KMS-11 (cell line): ENCODE measurements around the gene STX18.

ENCODE experiments used
- H2AFZ ChIP-seq: fragments of 200-600 bp; sonication (generic); 2 replicates; pipeline ENCODE4 v1.6.1; 2016; ENCODE audit warnings: antibody characterized with exemption, mixed run types, low read depth
- H3K27ac ChIP-seq: fragments of 200-600 bp; sonication (generic); 2 replicates; pipeline ENCODE4 v1.6.1; 2016; ENCODE audit warnings: mild to moderate bottlenecking, mixed run types
- H3K27me3 ChIP-seq: fragments of 200-600 bp; sonication (generic); 2 replicates; pipeline ENCODE4 v1.6.1; 2017; ENCODE audit warnings: mild to moderate bottlenecking, low read depth, mixed run types, moderate library complexity; ENCODE audit not compliant: insufficient read depth
- H3K36me3 ChIP-seq: fragments of 200-600 bp; sonication (generic); 2 replicates; pipeline ENCODE4 v1.6.1; 2017; ENCODE audit warnings: mild to moderate bottlenecking, mixed run types; ENCODE audit not compliant: insufficient read depth
- H3K4me1 ChIP-seq: fragments of 200-600 bp; sonication (generic); 2 replicates; pipeline ENCODE4 v1.6.1; 2016; ENCODE audit warnings: mild to moderate bottlenecking, low read depth, mixed run types; ENCODE audit not compliant: poor library complexity, severe bottlenecking
- H3K4me2 ChIP-seq: fragments of 200-600 bp; sonication (generic); 2 replicates; pipeline ENCODE4 v1.7.0; 2016; ENCODE audit warnings: mild to moderate bottlenecking, mixed run types
- H3K4me3 ChIP-seq: fragments of 200-600 bp; sonication (generic); IDR thresholded peaks from 2 replicates; pipeline ENCODE4 v1.6.1; 2017; ENCODE audit warnings: low read depth, low read length, mixed read lengths; ENCODE audit not compliant: insufficient read depth
- H3K79me2 ChIP-seq: fragments of 200-600 bp; sonication (generic); 2 replicates; pipeline ENCODE4 v1.6.1; 2016; ENCODE audit warnings: low read depth, mixed run types; ENCODE audit not compliant: insufficient read depth
- H3K9ac ChIP-seq: fragments of 200-600 bp; sonication (generic); 2 replicates; pipeline ENCODE4 v1.6.1; 2016; ENCODE audit warnings: mild to moderate bottlenecking, mixed run types
- H4K20me1 ChIP-seq: fragments of 200-600 bp; sonication (generic); 2 replicates; pipeline ENCODE4 v1.6.1; 2016; ENCODE audit warnings: mild to moderate bottlenecking, mixed run types; ENCODE audit not compliant: insufficient read depth
- CTCF ChIP-seq: fragments of 200-600 bp; sonication (generic); conservative IDR thresholded peaks from 2 replicates; pipeline ENCODE4 v1.6.1; 2017; ENCODE audit warnings: low read depth, mild to moderate bottlenecking, antibody characterized with exemption, low read length, moderate library complexity, mixed read lengths

Gene STX18

GRCh38 chr4:4456816-4457578 lies 84.9 kb downstream of the STX18 start:
- H3K79me2 ChIP-seq: no peaks in the 10 kb centered on the region
- no peak overlapping the region for H3K27ac ChIP-seq
- no peak overlapping the region for H2AFZ ChIP-seq
- H3K4me2 ChIP-seq: no peak overlapping the region
- H3K36me3 ChIP-seq: no peaks in the 10 kb centered on the region
- H4K20me1 ChIP-seq: no peaks in the 10 kb centered on the region
- H3K4me1 ChIP-seq: peaks cover 23% of the 10 kb centered on the region
- H3K4me3 ChIP-seq: no peak overlapping the region
- TF ChIP-seq CTCF: no peak
- H3K9ac ChIP-seq: no peak overlapping the region
- H3K27me3 ChIP-seq: no peaks in the 10 kb centered on the region

- peaks cover 23% of the 10 kb centered on the region for H3K4me1 ChIP-seq
- H3K9ac ChIP-seq: no peak overlapping the region
- peak overlapping the region; percentile 52; the same call in 1 of the 2 replicates for H3K27ac ChIP-seq
- H3K79me2 ChIP-seq: no peaks in the 10 kb centered on the region
- no peaks in the 10 kb centered on the region for H3K36me3 ChIP-seq
- no peak overlapping the region for H2AFZ ChIP-seq
- H3K4me2 ChIP-seq: no peak overlapping the region
- H4K20me1 ChIP-seq: no peaks in the 10 kb centered on the region
- H3K4me3 ChIP-seq: no peak overlapping the region
- TF ChIP-seq CTCF: no peak
- no peaks in the 10 kb centered on the region for H3K27me3 ChIP-seq
These were observed 85.5 kb downstream of the STX18 start for GRCh38 chr4:4456351-4456750.

GRCh38 chr4:4455210-4455865 lies 86.5 kb downstream of the STX18 start:
- Histone ChIP-seq H3K36me3 (no peaks in the 10 kb centered on the region), H3K9ac (0 out of 2 replicates have a peak overlapping the region, but pooled peaks have one; percentile 15), H3K4me3 (no peak overlapping the region), H3K79me2 (no peaks in the 10 kb centered on the region), H3K27me3 (no peaks in the 10 kb centered on the region), H3K4me2 (peak overlapping the region; percentile 42; the same call in 1 of the 2 replicates), H4K20me1 (no peaks in the 10 kb centered on the region), H2AFZ (no peak overlapping the region), H3K27ac (peak overlapping the region; percentile 52; the same call in 1 of the 2 replicates), H3K4me1 (peaks cover 23% of the 10 kb centered on the region)
- no peak for TF ChIP-seq CTCF

- no peaks in the 10 kb centered on the region for H3K36me3 ChIP-seq
These were observed 95.4 kb downstream of the STX18 start for GRCh38 chr4:4446434-4446833.

More at GRCh38 chr4:4446434-4446833, 95.4 kb downstream of the STX18 start:
- Histone ChIP-seq H3K27ac (no peak overlapping the region), H3K4me2 (no peak overlapping the region), H3K27me3 (no peaks in the 10 kb centered on the region), H3K79me2 (no peaks in the 10 kb centered on the region), H3K9ac (no peak overlapping the region), H3K4me1 (no peaks in the 10 kb centered on the region), H3K4me3 (no peak overlapping the region), H2AFZ (no peak overlapping the region), H4K20me1 (no peaks in the 10 kb centered on the region)
- TF ChIP-seq CTCF: no peak
